GM12874 (cell line): ENCODE results near the gene NOL6.

Experiments used
- CTCF ChIP-seq: IDR thresholded peaks from 2 replicates; pipeline ENCODE4 v1.5.1; 2011; ENCODE audit warnings: low read depth, mild to moderate bottlenecking, control low read depth, low read length, moderate library complexity; ENCODE audit not compliant: insufficient read depth

Gene NOL6

DNA sequence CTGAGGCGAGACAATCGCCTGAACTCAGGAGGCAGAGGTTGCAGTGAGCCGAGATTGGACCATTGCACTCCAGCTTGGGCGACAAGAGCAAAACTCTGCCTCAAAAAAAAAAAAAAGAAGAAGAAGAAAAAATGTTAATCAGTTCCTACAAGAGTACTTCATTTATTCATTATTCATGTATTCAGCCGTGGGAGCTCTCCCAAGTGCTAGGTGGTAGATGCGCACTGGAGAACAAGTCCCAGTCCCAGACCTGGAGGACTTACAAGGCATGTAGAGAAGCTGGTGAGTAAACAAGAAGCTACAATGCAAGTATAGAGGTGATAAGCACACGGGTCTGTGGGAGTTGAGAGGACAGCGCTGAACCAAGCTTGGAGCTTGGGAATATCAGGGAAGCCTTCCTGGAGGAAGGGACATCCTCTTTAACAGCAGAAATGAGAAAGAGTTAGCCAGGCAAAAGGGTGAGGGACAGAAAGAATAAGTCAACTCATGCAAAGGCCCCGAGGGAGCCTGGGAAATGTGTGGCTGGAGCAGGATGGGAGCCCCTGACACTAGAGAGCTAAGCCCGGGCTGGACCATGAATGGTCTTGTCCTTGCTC, 53.9 kb downstream of the NOL6 start:
- no peak for TF ChIP-seq CTCF

GRCh38 chr9:33418090-33418489, 55.6 kb downstream of the NOL6 start:
- TF ChIP-seq CTCF, result no peak

GRCh38 chr9:33416996-33417395, 56.7 kb downstream of the NOL6 start:
- no peak for TF ChIP-seq CTCF

- peak; percentile 86 for TF ChIP-seq CTCF
Observed at GRCh38 chr9:33415501-33416038, 58.2 kb downstream of the NOL6 start.

DNA sequence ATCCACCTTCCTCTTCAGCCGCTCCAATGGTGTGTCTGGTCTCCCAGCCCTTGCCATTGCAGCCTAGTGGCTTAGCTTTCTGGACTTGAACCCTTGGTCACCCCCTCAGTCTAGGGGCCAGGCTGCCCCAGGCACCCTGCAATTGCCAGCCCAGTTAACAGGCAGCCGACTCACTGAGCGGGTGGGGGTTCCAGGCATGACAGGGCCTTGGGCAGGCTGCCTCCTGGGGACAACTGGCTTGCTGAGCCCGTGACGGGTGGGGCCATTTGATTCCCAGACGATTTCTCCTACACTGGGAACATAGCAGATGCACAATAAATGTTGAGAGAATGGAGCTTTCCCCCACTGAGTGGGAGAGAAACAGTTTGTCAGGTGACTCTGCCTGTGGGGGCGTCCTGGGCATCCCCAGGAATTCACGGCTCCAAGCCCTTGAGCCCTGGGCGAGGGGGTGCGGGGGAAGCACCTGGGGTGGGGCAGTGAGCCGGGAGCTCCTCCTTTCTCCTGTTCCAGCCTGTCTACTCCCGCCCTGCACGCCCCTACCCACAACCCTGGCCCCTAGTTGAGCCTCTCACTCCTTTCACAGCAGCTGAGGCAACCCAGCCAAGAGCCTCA, 58.7 kb downstream of the NOL6 start:
- TF ChIP-seq CTCF, result no peak

DNA sequence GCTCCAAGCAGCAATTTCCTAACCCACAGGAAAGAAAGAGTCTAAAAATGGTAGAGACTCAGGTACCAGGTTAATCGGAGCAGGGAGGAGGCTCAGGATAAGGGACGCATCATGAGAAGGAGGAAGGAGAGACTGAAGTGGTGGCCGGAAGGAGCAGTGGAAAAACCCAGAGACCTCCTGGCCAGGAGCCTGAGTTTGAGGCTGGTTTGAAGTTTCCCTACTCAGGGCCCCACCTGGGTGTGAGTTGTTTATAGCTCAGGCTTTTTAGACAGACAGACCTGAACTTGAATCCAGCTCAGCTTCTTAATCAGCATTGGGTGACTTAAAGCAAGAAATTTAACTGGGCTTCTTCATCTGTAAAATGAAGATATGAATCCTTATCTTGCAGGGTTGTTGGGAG, 59.5 kb downstream of the NOL6 start:
- TF ChIP-seq CTCF, result no peak
